Activated CD8-positive, alpha-beta T cell treated with anti-CD3 and anti-CD28 coated beads, Interleukin-2, amount 10 ng/mL, durations not matched to agents 7 days and 5 days (primary cell): ENCODE measurements around the gene NSDHL. TPM values are rescaled to one million over a fixed set of nuclear protein-coding genes. Genes with fewer than 3 reads are reported as not detected.

ENCODE experiments used
- total RNA-seq, 2 experiments: library from RNA; stranded (reverse); gene quantifications; one replicate each; pipeline ENCODE4 v1.2.3, GENCODE V29; 2021

Gene NSDHL
- total RNA-seq, 2 experiments from 2014 or later: 14.2 to 15.5 TPM

Other genes with a start within 250 kb of the NSDHL start
- not detected for gene GABRQ, start 193.2 kb upstream of the NSDHL start, total RNA-seq
- not detected for gene MAGEA3, start 132.3 kb upstream of the NSDHL start, total RNA-seq
- gene CSAG2, start 121.8 kb upstream of the NSDHL start, total RNA-seq: not detected
- not detected for gene MAGEA2B, start 116.4 kb upstream of the NSDHL start, total RNA-seq
- gene CSAG1, start 97.3 kb upstream of the NSDHL start, total RNA-seq: not detected
- gene MAGEA12, start 97.3 kb upstream of the NSDHL start, total RNA-seq: not detected
- gene MAGEA2, start 77.2 kb upstream of the NSDHL start, total RNA-seq: not detected
- gene CSAG3, start 71.8 kb upstream of the NSDHL start, total RNA-seq: not detected
- not detected for gene MAGEA6, start 61.4 kb upstream of the NSDHL start, total RNA-seq
- gene CETN2, start 306 bp upstream of the NSDHL start, total RNA-seq: 10 to 100 TPM; 11.1 to 11.6 TPM
- under 1 TPM; 0.84 to 0.97 TPM for gene ZNF185, start 67.0 kb downstream of the NSDHL start, total RNA-seq
- not detected for gene PNMA5, start 163.1 kb downstream of the NSDHL start, total RNA-seq
- 1 to 10 TPM; 1.1 to 1.2 TPM for gene PNMA3, start 225.4 kb downstream of the NSDHL start, total RNA-seq
- under 1 TPM; 0.10 to 0.24 TPM for gene PNMA6A, start 241.4 kb downstream of the NSDHL start, total RNA-seq